ENCODE data around the gene PCP4L1.

DNA sequence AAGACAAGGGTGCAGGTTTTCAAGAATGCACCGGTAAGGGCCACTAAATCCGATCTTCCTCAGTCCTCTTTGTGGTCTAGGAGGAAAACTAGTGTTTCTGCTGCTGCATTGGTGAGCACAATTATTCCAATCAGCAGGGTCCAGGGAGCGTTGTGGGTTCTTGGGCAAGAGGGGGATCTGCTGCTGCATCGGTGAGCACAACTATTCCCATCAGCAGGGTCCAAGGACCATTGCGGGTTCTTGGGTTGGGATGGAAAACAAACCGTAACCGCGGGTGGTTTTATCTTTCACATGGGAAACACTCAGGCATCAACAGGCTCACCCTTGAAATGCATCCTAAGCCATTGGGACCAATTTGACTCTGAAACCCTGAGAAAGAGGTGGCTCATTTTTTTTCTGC, 7.0 kb upstream of the PCP4L1 start:
- TF ChIP-seq, protein P1, sequence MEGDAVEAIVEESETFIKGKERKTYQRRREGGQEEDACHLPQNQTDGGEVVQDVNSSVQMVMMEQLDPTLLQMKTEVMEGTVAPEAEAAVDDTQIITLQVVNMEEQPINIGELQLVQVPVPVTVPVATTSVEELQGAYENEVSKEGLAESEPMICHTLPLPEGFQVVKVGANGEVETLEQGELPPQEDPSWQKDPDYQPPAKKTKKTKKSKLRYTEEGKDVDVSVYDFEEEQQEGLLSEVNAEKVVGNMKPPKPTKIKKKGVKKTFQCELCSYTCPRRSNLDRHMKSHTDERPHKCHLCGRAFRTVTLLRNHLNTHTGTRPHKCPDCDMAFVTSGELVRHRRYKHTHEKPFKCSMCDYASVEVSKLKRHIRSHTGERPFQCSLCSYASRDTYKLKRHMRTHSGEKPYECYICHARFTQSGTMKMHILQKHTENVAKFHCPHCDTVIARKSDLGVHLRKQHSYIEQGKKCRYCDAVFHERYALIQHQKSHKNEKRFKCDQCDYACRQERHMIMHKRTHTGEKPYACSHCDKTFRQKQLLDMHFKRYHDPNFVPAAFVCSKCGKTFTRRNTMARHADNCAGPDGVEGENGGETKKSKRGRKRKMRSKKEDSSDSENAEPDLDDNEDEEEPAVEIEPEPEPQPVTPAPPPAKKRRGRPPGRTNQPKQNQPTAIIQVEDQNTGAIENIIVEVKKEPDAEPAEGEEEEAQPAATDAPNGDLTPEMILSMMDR (IDR thresholded peaks at IDR 0.05), result no peak
- no peak for TF ChIP-seq POLR2A (IDR thresholded peaks at IDR 0.05)
